Parathyroid adenoma (tissue), 2 donors: ENCODE data around the gene SPOPL.

Experiments used
- H2AFZ ChIP-seq: fragments of 300-600 bp; sonication (generic); one replicate; pipeline ENCODE4 v1.7.0; 2017; ENCODE audit warnings: antibody characterized with exemption, mild to moderate bottlenecking
- H3K27ac ChIP-seq: fragments of 300-600 bp; sonication (generic); one replicate; pipeline ENCODE4 v1.7.0; 2017
- H3K27me3 ChIP-seq: fragments of 300-600 bp; sonication (generic); one replicate; pipeline ENCODE4 v1.7.0; 2017; ENCODE audit warnings: low read length; ENCODE audit not compliant: control insufficient read depth, insufficient read depth
- H3K36me3 ChIP-seq: fragments of 300-600 bp; sonication (generic); one replicate; pipeline ENCODE4 v1.7.0; 2017; ENCODE audit warnings: low read length; ENCODE audit not compliant: control insufficient read depth, insufficient read depth
- H3K4me1 ChIP-seq: fragments of 300-600 bp; sonication (generic); one replicate; pipeline ENCODE4 v1.7.0; 2017; ENCODE audit warnings: control low read depth
- H3K4me2 ChIP-seq: fragments of 300-600 bp; sonication (generic); one replicate; pipeline ENCODE4 v1.7.0; 2017; ENCODE audit warnings: low read length
- H3K4me3 ChIP-seq: fragments of 300-600 bp; sonication (generic); one replicate; pipeline ENCODE4 v1.7.0; 2017; ENCODE audit warnings: low read depth, low read length
- H3K79me2 ChIP-seq: fragments of 300-600 bp; sonication (generic); one replicate; pipeline ENCODE4 v1.7.0; 2017; ENCODE audit warnings: control low read depth
- H3K9ac ChIP-seq: fragments of 300-600 bp; sonication (generic); one replicate; pipeline ENCODE4 v1.7.0; 2017; ENCODE audit warnings: mild to moderate bottlenecking
- H3K9me3 ChIP-seq: fragments of 300-600 bp; sonication (generic); one replicate; pipeline ENCODE4 v1.7.0; 2017; ENCODE audit warnings: low read length; ENCODE audit not compliant: control insufficient read depth
- CTCF ChIP-seq: fragments of 300-600 bp; sonication (generic); IDR thresholded peaks from one replicate; pipeline ENCODE4 v1.7.0; 2017; ENCODE audit warnings: antibody characterized with exemption, mild to moderate bottlenecking
- donor health status: primary hyperparathyroidism.

Gene SPOPL

GRCh38 chr2:138503087-138503442 lies 1.5 kb downstream of the SPOPL start:
- no peak for TF ChIP-seq CTCF
- peak overlapping the region; percentile 79 for H3K27ac ChIP-seq

GRCh38 chr2:138503652-138504051 lies 2.1 kb downstream of the SPOPL start:
- H3K9ac ChIP-seq = no peak overlapping the region
- H3K4me1 ChIP-seq = peaks cover 4% of the 10 kb centered on the region

More at GRCh38 chr2:138503087-138503442, 1.5 kb downstream of the SPOPL start:
- Histone ChIP-seq H3K36me3 (no peaks in the 10 kb centered on the region), H3K79me2 (peaks cover 20% of the 10 kb centered on the region), H3K9ac (no peak overlapping the region), H3K4me2 (peak overlapping the region; percentile 76), H2AFZ (no peak overlapping the region), H3K9me3 (no peaks in the 10 kb centered on the region), H3K27me3 (no peaks in the 10 kb centered on the region), H3K4me1 (peaks cover 4% of the 10 kb centered on the region), H3K4me3 (peak overlapping the region; percentile 83)

GRCh38 chr2:138504092-138504491 lies 2.5 kb downstream of the SPOPL start:
- H3K4me1 ChIP-seq = peaks cover 4% of the 10 kb centered on the region
- H3K27me3 ChIP-seq = no peaks in the 10 kb centered on the region
- no peak for TF ChIP-seq CTCF
- H3K36me3 ChIP-seq = no peaks in the 10 kb centered on the region
- H3K79me2 ChIP-seq = peaks cover 28% of the 10 kb centered on the region
- no peak overlapping the region for H3K4me3 ChIP-seq
- H3K4me2 ChIP-seq = peak overlapping the region; percentile 76
- H2AFZ ChIP-seq = no peak overlapping the region
- H3K27ac ChIP-seq = no peak overlapping the region
- H3K9me3 ChIP-seq = no peaks in the 10 kb centered on the region
- H3K9ac ChIP-seq = no peak overlapping the region

More at GRCh38 chr2:138503652-138504051, 2.1 kb downstream of the SPOPL start:
- Histone ChIP-seq H3K4me3 (no peak overlapping the region), H3K27ac (no peak overlapping the region), H3K9me3 (no peaks in the 10 kb centered on the region), H3K36me3 (no peaks in the 10 kb centered on the region), H2AFZ (no peak overlapping the region), H3K79me2 (peaks cover 24% of the 10 kb centered on the region), H3K27me3 (no peaks in the 10 kb centered on the region), H3K4me2 (peak overlapping the region; percentile 76)
- no peak for TF ChIP-seq CTCF

- H3K79me2 ChIP-seq = peaks cover 30% of the 10 kb centered on the region
- no peak for TF ChIP-seq CTCF
- no peak overlapping the region for H3K27ac ChIP-seq
- H3K36me3 ChIP-seq = no peaks in the 10 kb centered on the region
- peak overlapping the region; percentile 76 for H3K4me2 ChIP-seq
- no peak overlapping the region for H3K4me3 ChIP-seq
- H3K27me3 ChIP-seq = no peaks in the 10 kb centered on the region
- no peak overlapping the region for H3K9ac ChIP-seq
- H2AFZ ChIP-seq = no peak overlapping the region
- peaks cover 4% of the 10 kb centered on the region for H3K4me1 ChIP-seq
- no peaks in the 10 kb centered on the region for H3K9me3 ChIP-seq
Observed at GRCh38 chr2:138504546-138505235, 3.1 kb downstream of the SPOPL start.

- no peak overlapping the region for H3K4me3 ChIP-seq
- no peak overlapping the region for H2AFZ ChIP-seq
- H3K36me3 ChIP-seq = no peaks in the 10 kb centered on the region
- no peaks in the 10 kb centered on the region for H3K27me3 ChIP-seq
- H3K9me3 ChIP-seq = no peaks in the 10 kb centered on the region
- TF ChIP-seq CTCF = no peak
- H3K79me2 ChIP-seq = peaks cover 48% of the 10 kb centered on the region
- peaks cover 4% of the 10 kb centered on the region for H3K4me1 ChIP-seq
- H3K27ac ChIP-seq = no peak overlapping the region
- no peak overlapping the region for H3K9ac ChIP-seq
- no peak overlapping the region for H3K4me2 ChIP-seq
Observed at GRCh38 chr2:138507267-138507666, 5.7 kb downstream of the SPOPL start.
